ENCODE data around the gene EXOC4.

GRCh38 chr7:133976140-133976539, 723.3 kb downstream of the EXOC4 start:
- TF ChIP-seq POLR2A (IDR thresholded peaks at IDR 0.05): no peak
- TF ChIP-seq, protein P1, sequence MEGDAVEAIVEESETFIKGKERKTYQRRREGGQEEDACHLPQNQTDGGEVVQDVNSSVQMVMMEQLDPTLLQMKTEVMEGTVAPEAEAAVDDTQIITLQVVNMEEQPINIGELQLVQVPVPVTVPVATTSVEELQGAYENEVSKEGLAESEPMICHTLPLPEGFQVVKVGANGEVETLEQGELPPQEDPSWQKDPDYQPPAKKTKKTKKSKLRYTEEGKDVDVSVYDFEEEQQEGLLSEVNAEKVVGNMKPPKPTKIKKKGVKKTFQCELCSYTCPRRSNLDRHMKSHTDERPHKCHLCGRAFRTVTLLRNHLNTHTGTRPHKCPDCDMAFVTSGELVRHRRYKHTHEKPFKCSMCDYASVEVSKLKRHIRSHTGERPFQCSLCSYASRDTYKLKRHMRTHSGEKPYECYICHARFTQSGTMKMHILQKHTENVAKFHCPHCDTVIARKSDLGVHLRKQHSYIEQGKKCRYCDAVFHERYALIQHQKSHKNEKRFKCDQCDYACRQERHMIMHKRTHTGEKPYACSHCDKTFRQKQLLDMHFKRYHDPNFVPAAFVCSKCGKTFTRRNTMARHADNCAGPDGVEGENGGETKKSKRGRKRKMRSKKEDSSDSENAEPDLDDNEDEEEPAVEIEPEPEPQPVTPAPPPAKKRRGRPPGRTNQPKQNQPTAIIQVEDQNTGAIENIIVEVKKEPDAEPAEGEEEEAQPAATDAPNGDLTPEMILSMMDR (IDR thresholded peaks at IDR 0.05): no peak

Measured in lower leg skin (tissue), 3 donors.